AG04449 (cell line): ENCODE measurements around the gene MED31.
"Not testable (repeated sequence)": the region's sequence is repeated elsewhere in the genome, so short reads cannot be mapped to it uniquely, and the experiment has no call there.

Experiments used
- CTCF ChIA-PET: fragments of 350-600 bp; formaldehyde crosslinking; extraction: SDS; loops from one replicate; lab custom pipeline; 2021; ENCODE audit warnings: antibody characterized with exemption; lab: Yijun Ruan, JAX
- POLR2A ChIA-PET: fragments of 400-600, 350-600 bp; formaldehyde crosslinking; extraction: SDS; loops from one replicate; lab custom pipeline; 2020; ENCODE audit warnings: antibody characterized with exemption, inconsistent platforms; lab: Yijun Ruan, JAX
- DNase-seq: peaks from one replicate; pipeline ENCODE4 v3.0.0-alpha.2; 2010; ENCODE audit warnings: low read depth, low spot score
- H3K4me3 ChIP-seq: 2 replicates; pipeline ENCODE4 v1.5.1; 2011; ENCODE audit warnings: low read depth, mild to moderate bottlenecking, control low read depth, low read length
- CTCF ChIP-seq: IDR thresholded peaks from one replicate; pipeline ENCODE4 v1.5.1; 2011; ENCODE audit warnings: mild to moderate bottlenecking, moderate library complexity, low read length, control low read depth, inconsistent platforms; ENCODE audit not compliant: insufficient read depth; ENCODE audit errors: missing control alignments

Gene MED31

GRCh38 chr17:6695565-6695964 is 44.2 kb upstream of the MED31 start:
- DNase-seq: no peak
- ChIA-PET CTCF (no interaction called here), POLR2A (no interaction called here)
- TF ChIP-seq CTCF: no peak
- H3K4me3 ChIP-seq: no peak overlapping the region

- no peak for DNase-seq
- no peak overlapping the region for H3K4me3 ChIP-seq
- ChIA-PET CTCF (no interaction called here), POLR2A (no interaction called here)
- TF ChIP-seq CTCF: no peak
Measured at GRCh38 chr17:6695051-6695450, 43.6 kb upstream of the MED31 start.

GRCh38 chr17:6691958-6692357 is 40.6 kb upstream of the MED31 start:
- CTCF ChIA-PET, POLR2A ChIA-PET: not testable (repeated sequence)

GRCh38 chr17:6691546-6691945 is 40.1 kb upstream of the MED31 start:
- ChIA-PET POLR2A (no interaction called here), CTCF (no interaction called here)
- TF ChIP-seq CTCF: no peak
- no peak for DNase-seq
- H3K4me3 ChIP-seq: no peak overlapping the region

More at GRCh38 chr17:6691958-6692357, 40.6 kb upstream of the MED31 start:
- not testable (repeated sequence) for DNase-seq, H3K4me3 ChIP-seq

- no peak for TF ChIP-seq CTCF
- DNase-seq: no peak
- POLR2A ChIA-PET: no interaction called here
- no peak overlapping the region for H3K4me3 ChIP-seq
- CTCF ChIA-PET: no interaction called here
Measured at GRCh38 chr17:6690641-6691040, 39.2 kb upstream of the MED31 start.

- DNase-seq: no peak
- CTCF ChIA-PET: no interaction called here
- H3K4me3 ChIP-seq: no peak overlapping the region
- TF ChIP-seq CTCF: no peak
- POLR2A ChIA-PET: no interaction called here
Measured at GRCh38 chr17:6688944-6689343, 37.5 kb upstream of the MED31 start.

GRCh38 chr17:6686026-6686425 is 34.6 kb upstream of the MED31 start:
- TF ChIP-seq CTCF: no peak
- POLR2A ChIA-PET: no interaction called here
- DNase-seq: no peak
- H3K4me3 ChIP-seq: no peak overlapping the region
- CTCF ChIA-PET: interaction anchor here (1.1 kb wide), 2 partner anchors 16 to 19 kb away, joined by 3 read pairs; no protein-coding TSS in a partner anchor
